Measurements from ENCODE around the gene NOP53. TPM values are rescaled to one million over a fixed set of nuclear protein-coding genes. Genes with fewer than 3 reads are reported as not detected.

NOP53 gene
- total and polyA plus RNA-seq, 3 donors from 2014 or later = 166 to 325 (median 309) TPM

GRCh38 chr19:47750752-47751151 lies 5.4 kb downstream of the NOP53 start:
- Histone ChIP-seq H3K4me3 (no peak overlapping the region), H3K27ac (no peak overlapping the region), H3K4me1 (peaks cover 9% of the 10 kb centered on the region), H3K36me3 (ENCODE audit: low read depth, missing control alignments) (no peaks in the 10 kb centered on the region), H3K9me3 (no peaks in the 10 kb centered on the region), H3K27me3 (no peaks in the 10 kb centered on the region)
- no peak for TF ChIP-seq POLR2A (IDR thresholded peaks at IDR 0.05)
- TF ChIP-seq, protein P1, sequence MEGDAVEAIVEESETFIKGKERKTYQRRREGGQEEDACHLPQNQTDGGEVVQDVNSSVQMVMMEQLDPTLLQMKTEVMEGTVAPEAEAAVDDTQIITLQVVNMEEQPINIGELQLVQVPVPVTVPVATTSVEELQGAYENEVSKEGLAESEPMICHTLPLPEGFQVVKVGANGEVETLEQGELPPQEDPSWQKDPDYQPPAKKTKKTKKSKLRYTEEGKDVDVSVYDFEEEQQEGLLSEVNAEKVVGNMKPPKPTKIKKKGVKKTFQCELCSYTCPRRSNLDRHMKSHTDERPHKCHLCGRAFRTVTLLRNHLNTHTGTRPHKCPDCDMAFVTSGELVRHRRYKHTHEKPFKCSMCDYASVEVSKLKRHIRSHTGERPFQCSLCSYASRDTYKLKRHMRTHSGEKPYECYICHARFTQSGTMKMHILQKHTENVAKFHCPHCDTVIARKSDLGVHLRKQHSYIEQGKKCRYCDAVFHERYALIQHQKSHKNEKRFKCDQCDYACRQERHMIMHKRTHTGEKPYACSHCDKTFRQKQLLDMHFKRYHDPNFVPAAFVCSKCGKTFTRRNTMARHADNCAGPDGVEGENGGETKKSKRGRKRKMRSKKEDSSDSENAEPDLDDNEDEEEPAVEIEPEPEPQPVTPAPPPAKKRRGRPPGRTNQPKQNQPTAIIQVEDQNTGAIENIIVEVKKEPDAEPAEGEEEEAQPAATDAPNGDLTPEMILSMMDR (IDR thresholded peaks at IDR 0.05) = no peak
- WGBS, 2 donors = 94 to 95% methylated on average over 6 to 18 of the region's 18 CpGs
- DNase-seq = no peak
- intact Hi-C loops (cut with DNase I; ENCODE audit: low total_unique reads) = no loop called here

DNA sequence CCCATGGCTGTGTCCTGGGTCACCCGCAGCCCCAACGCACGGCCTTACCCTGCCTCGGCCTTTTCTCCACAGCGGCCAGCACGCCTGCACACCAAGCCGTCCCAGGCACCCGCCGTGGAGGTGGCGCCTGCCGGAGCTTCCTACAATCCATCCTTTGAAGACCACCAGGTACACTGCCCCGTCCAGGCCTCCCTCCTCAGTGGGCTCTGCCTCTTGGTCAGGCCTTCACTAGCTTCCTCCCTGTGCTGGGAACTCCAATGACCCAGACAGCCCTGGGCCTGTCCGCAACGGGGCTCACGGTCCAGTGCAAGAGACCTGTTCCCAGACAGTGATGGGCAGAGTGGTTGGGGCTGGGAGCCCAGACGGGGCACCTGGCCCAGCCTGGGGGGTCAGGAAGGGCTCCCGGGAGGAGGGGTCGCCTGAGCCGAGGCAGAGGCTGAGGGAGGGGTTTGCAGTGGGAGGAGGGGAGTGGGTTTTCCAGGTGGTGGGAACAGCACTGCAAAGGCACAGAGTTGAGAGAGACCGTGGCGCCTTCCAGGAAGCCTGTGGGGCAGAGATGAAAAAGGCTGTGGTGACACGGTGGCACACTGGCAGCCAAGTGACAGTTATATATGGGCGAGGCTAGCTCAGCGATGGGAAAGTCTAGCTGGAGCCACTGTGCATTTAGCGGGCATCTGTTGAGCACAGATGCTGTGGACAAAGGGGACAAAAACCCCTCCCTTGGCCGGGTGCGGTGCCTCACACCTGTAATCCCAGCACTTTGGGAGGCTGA lies 7.3 kb downstream of the NOP53 start:
- no peaks in the 10 kb centered on the region for H3K27me3 ChIP-seq
- no peaks in the 10 kb centered on the region for H3K36me3 ChIP-seq (ENCODE audit: low read depth, missing control alignments)
- no peaks in the 10 kb centered on the region for H3K4me1 ChIP-seq
- no peaks in the 10 kb centered on the region for H3K9me3 ChIP-seq
- TF ChIP-seq, protein P1 (IDR thresholded peaks at IDR 0.05) = no peak
- no peak for TF ChIP-seq POLR2A (IDR thresholded peaks at IDR 0.05)
- DNase-seq = no peak
- H3K27ac ChIP-seq = no peak overlapping the region
- intact Hi-C loops (cut with DNase I; ENCODE audit: low total_unique reads) = no loop called here
- 90% methylated on average over 27 of the region's 27 CpGs for WGBS, 2 donors
- no peak overlapping the region for H3K4me3 ChIP-seq

DNA sequence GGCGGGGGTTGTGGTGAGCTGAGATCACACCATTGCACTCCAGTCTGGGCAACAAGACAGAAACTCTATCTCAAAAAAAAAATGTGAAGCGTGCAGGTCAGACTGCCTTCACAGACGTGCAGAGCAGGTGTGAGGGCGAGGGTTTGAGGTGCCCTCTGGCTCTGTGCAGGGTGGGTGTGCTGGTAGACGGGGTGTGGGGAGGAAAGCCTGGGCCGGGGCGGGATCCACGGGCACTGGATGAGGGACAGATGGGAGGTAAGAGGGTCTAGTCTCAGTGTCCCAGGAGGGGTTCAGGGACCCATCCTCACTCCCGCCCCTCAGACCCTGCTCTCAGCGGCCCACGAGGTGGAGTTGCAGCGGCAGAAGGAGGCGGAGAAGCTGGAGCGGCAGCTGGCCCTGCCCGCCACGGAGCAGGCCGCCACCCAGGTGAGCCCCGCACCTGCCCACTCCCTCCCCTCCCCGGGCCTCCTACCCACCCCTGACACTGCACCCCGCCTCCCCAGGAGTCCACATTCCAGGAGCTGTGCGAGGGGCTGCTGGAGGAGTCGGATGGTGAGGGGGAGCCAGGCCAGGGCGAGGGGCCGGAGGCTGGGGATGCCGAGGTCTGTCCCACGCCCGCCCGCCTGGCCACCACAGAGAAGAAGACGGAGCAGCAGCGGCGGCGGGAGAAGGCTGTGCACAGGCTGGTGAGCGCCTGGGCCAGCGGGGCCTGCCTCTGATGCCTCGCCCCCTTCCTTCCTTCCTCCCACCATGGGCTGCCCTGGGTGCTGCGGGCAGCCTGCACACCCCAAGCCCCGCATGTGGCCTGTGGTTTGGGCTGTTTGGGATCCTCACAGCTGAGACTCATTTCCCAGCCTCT lies 9.1 kb downstream of the NOP53 start:
- H3K27me3 ChIP-seq = no peaks in the 10 kb centered on the region
- no peaks in the 10 kb centered on the region for H3K36me3 ChIP-seq (ENCODE audit: low read depth, missing control alignments)
- no peak for DNase-seq
- H3K4me1 ChIP-seq = no peaks in the 10 kb centered on the region
- H3K27ac ChIP-seq = no peak overlapping the region
- no peak overlapping the region for H3K4me3 ChIP-seq
- no peaks in the 10 kb centered on the region for H3K9me3 ChIP-seq
- 90 to 91% methylated on average over 16 to 36 of the region's 37 CpGs for WGBS, 2 donors
- intact Hi-C loops (cut with DNase I; ENCODE audit: low total_unique reads) = no loop called here
- TF ChIP-seq, protein P1 (IDR thresholded peaks at IDR 0.05) = no peak
- TF ChIP-seq POLR2A (IDR thresholded peaks at IDR 0.05) = no peak

DNA sequence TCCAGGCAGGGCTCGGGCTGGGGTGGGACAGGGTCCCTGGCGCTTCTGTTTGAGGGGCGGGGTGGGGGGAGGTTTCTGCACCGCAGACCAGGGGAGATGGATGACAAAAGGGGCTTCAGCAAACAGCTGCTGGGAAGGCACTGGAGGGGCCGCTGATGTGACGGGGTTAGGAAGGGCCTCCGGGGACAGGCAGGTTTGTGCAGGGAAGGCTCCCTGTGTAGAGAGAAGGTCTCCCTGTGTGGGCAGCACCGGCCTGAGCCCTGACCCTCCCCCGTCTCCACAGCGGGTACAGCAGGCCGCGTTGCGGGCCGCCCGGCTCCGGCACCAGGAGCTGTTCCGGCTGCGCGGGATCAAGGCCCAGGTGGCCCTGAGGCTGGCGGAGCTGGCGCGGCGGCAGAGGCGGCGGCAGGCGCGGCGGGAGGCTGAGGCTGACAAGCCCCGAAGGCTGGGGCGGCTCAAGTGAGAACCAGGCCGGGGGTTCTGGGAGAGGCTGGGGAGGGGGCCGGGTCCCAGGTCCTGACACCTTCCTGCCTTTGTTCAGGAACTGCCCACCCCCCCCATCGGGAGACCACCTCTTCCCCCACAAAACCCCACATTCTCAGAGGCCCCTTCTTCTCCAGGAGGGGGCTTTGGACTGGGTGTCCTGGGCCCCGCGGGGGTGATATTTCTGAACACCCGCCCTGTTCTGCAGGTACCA lies 9.9 kb downstream of the NOP53 start:
- Histone ChIP-seq H3K27me3 (no peaks in the 10 kb centered on the region), H3K9me3 (no peaks in the 10 kb centered on the region), H3K4me3 (no peak overlapping the region), H3K27ac (no peak overlapping the region), H3K36me3 (ENCODE audit: low read depth, missing control alignments) (no peaks in the 10 kb centered on the region), H3K4me1 (no peaks in the 10 kb centered on the region)
- WGBS, 2 donors = 87% methylated on average over 22 to 26 of the region's 36 CpGs
- intact Hi-C loops (cut with DNase I; ENCODE audit: low total_unique reads) = no loop called here
- no peak for DNase-seq
- TF ChIP-seq, protein P1 (IDR thresholded peaks at IDR 0.05) = no peak
- TF ChIP-seq POLR2A (IDR thresholded peaks at IDR 0.05) = no peak
